Nephron (organoid): Measurements from ENCODE around the gene CHST3.
"Not testable (repeated sequence)": the region's sequence is repeated elsewhere in the genome, so short reads cannot be mapped to it uniquely, and the experiment has no call there.

ENCODE experiments used
- H3K27ac Mint-ChIP-seq, 3 experiments: 2 replicates each; pipeline ENCODE4 v1.8.0; 2020; ENCODE audit warnings: mixed read lengths in 3 of 3, mild to moderate bottlenecking in 2 of 3, moderate library complexity in 1 of 3
- H3K27me3 Mint-ChIP-seq: 2 replicates; pipeline ENCODE4 v1.8.0; 2021; ENCODE audit warnings: low read depth, mild to moderate bottlenecking, moderate library complexity, mixed read lengths
- H3K36me3 Mint-ChIP-seq: 2 replicates; pipeline ENCODE4 v1.8.0; 2020; ENCODE audit warnings: low read depth, mixed read lengths
- H3K4me1 Mint-ChIP-seq: 2 replicates; pipeline ENCODE4 v1.8.0; 2020; ENCODE audit warnings: mixed read lengths
- H3K4me3 Mint-ChIP-seq, 3 experiments: 2 replicates each; pipeline ENCODE4 v1.8.0; 2020; ENCODE audit warnings: mild to moderate bottlenecking in 3 of 3, mixed read lengths in 3 of 3, moderate library complexity in 2 of 3
- H3K9me3 Mint-ChIP-seq: 2 replicates; pipeline ENCODE4 v1.8.0; 2020; ENCODE audit warnings: mixed read lengths
- CTCF ChIP-seq, 3 experiments: fragments of 200-600 bp; sonication (generic); IDR thresholded peaks; one replicate each; pipeline ENCODE4 v1.5.0; 2021; ENCODE audit warnings: antibody characterized with exemption in 3 of 3; ENCODE audit not compliant: unreplicated experiment in 3 of 3

Gene CHST3

GRCh38 chr10:71964743-71965515 is 734 bp downstream of the CHST3 start:
- no peak for TF ChIP-seq CTCF (IDR thresholded peaks at IDR 0.05; ENCODE audit: unreplicated experiment in 3 of 3)

GRCh38 chr10:71965623-71966022 is 1.4 kb downstream of the CHST3 start:
- no peak for TF ChIP-seq CTCF (IDR thresholded peaks at IDR 0.05; ENCODE audit: unreplicated experiment in 3 of 3)
- H3K9me3 Mint-ChIP-seq: no peaks in the 10 kb centered on the region
- H3K4me3 Mint-ChIP-seq: peak overlapping the region; percentile 98 to 99 (median 99)
- H3K36me3 Mint-ChIP-seq: no peaks in the 10 kb centered on the region
- peaks cover 45% of the 10 kb centered on the region for H3K4me1 Mint-ChIP-seq
- peaks cover 13% of the 10 kb centered on the region for H3K27me3 Mint-ChIP-seq
- H3K27ac Mint-ChIP-seq: peak overlapping the region; percentile 92 to 98 (median 95)

More at GRCh38 chr10:71964743-71965515, 734 bp downstream of the CHST3 start:
- Mint-ChIP-seq H3K4me1 (peaks cover 40% of the 10 kb centered on the region), H3K4me3 (peak overlapping the region; percentile 98 to 99 (median 99)), H3K27ac (peak overlapping the region; percentile 92 to 98 (median 95)), H3K9me3 (no peaks in the 10 kb centered on the region), H3K27me3 (peaks cover 13% of the 10 kb centered on the region), H3K36me3 (no peaks in the 10 kb centered on the region)

GRCh38 chr10:71966046-71967004 is 2.1 kb downstream of the CHST3 start:
- Mint-ChIP-seq H3K27ac (peak overlapping the region; percentile 92 to 98 (median 95)), H3K9me3 (no peaks in the 10 kb centered on the region), H3K36me3 (no peaks in the 10 kb centered on the region), H3K4me3 (peak overlapping the region; percentile 98 to 99 (median 99)), H3K27me3 (peaks cover 13% of the 10 kb centered on the region), H3K4me1 (peaks cover 52% of the 10 kb centered on the region)
- TF ChIP-seq CTCF (IDR thresholded peaks at IDR 0.05; ENCODE audit: unreplicated experiment in 3 of 3): no peak

GRCh38 chr10:71967958-71968357 is 3.8 kb downstream of the CHST3 start:
- Mint-ChIP-seq H3K4me3 (peak overlapping the region; percentile 40 to 78 (median 73)), H3K27me3 (peaks cover 10% of the 10 kb centered on the region), H3K27ac (peak overlapping the region; percentile 63 to 91 (median 78)), H3K4me1 (peaks cover 63% of the 10 kb centered on the region)
- not testable (repeated sequence) for H3K9me3 Mint-ChIP-seq, H3K36me3 Mint-ChIP-seq

- Mint-ChIP-seq H3K9me3 (no peaks in the 10 kb centered on the region), H3K4me3 (peak overlapping the region; percentile 40 to 78 (median 73)), H3K4me1 (peaks cover 64% of the 10 kb centered on the region), H3K27ac (peak overlapping the region; percentile 63 to 91 (median 78)), H3K36me3 (no peaks in the 10 kb centered on the region), H3K27me3 (peaks cover 7% of the 10 kb centered on the region)
- no peak for TF ChIP-seq CTCF (IDR thresholded peaks at IDR 0.05; ENCODE audit: unreplicated experiment in 3 of 3)
These were observed 4.6 kb downstream of the CHST3 start for GRCh38 chr10:71968553-71969474.
